HG03139 (cell line): ENCODE measurements around the gene MPV17L.
"Not testable (repeated sequence)": the region's sequence is repeated elsewhere in the genome, so short reads cannot be mapped to it uniquely, and the experiment has no call there.

Experiments
- ATAC-seq: cut with Tn5 transposase; IDR thresholded peaks from one replicate; pipeline ENCODE4 v1.9.1; 2021; ENCODE audit not compliant: unreplicated experiment

The MPV17L gene

GRCh38 chr16:15407756-15408155 is 12.2 kb downstream of the MPV17L start:
- ATAC-seq, result not testable (repeated sequence)

- ATAC-seq, result not testable (repeated sequence)
These were observed 13.9 kb downstream of the MPV17L start for GRCh38 chr16:15409476-15409875.

- ATAC-seq, result no peak
These were observed 20.0 kb downstream of the MPV17L start for GRCh38 chr16:15415511-15415985.

- ATAC-seq, result no peak
These were observed 21.6 kb downstream of the MPV17L start for GRCh38 chr16:15417197-15417596.

- no peak for ATAC-seq
These were observed 22.7 kb downstream of the MPV17L start for GRCh38 chr16:15418206-15418605.

- not testable (repeated sequence) for ATAC-seq
These were observed 26.1 kb downstream of the MPV17L start for GRCh38 chr16:15421696-15422095.

- no peak for ATAC-seq
These were observed 26.7 kb downstream of the MPV17L start for GRCh38 chr16:15422222-15422621.

- no peak for ATAC-seq
These were observed 30.3 kb downstream of the MPV17L start for GRCh38 chr16:15425861-15426260.

GRCh38 chr16:15426796-15427195 is 31.2 kb downstream of the MPV17L start:
- no peak for ATAC-seq

GRCh38 chr16:15427648-15428239 is 32.2 kb downstream of the MPV17L start:
- ATAC-seq, result no peak

GRCh38 chr16:15430884-15431283 is 35.3 kb downstream of the MPV17L start:
- ATAC-seq, result not testable (repeated sequence)

GRCh38 chr16:15434079-15434424 is 38.5 kb downstream of the MPV17L start:
- ATAC-seq, result no peak

- ATAC-seq, result no peak
These were observed 39.1 kb downstream of the MPV17L start, which contains the start of gene BMERB1 for GRCh38 chr16:15434425-15435215. Gene BMERB1, plus strand, starts transcription at chr16:15434588. Its CDS starts 66 bp downstream, at chr16:15434654.

GRCh38 chr16:15435216-15435864 is 39.8 kb downstream of the MPV17L start:
- no peak for ATAC-seq

GRCh38 chr16:15439102-15439501 is 43.5 kb downstream of the MPV17L start:
- no peak for ATAC-seq

- no peak for ATAC-seq
These were observed 44.0 kb downstream of the MPV17L start for GRCh38 chr16:15439521-15439920.

GRCh38 chr16:15440852-15441251 is 45.3 kb downstream of the MPV17L start:
- ATAC-seq, result no peak

- not testable (repeated sequence) for ATAC-seq
These were observed 46.6 kb downstream of the MPV17L start for GRCh38 chr16:15442140-15442539.

- ATAC-seq, result no peak
These were observed 48.2 kb downstream of the MPV17L start for GRCh38 chr16:15443753-15444152.

GRCh38 chr16:15444264-15444663 is 48.7 kb downstream of the MPV17L start:
- ATAC-seq, result no peak

GRCh38 chr16:15445450-15445849 is 49.9 kb downstream of the MPV17L start:
- no peak for ATAC-seq

- no peak for ATAC-seq
These were observed 51.3 kb downstream of the MPV17L start for GRCh38 chr16:15446901-15447300.
